Glutamatergic neuron (in vitro differentiated cells): ENCODE measurements around the gene GXYLT2. TPM values are rescaled to one million over a fixed set of nuclear protein-coding genes. Genes with fewer than 3 reads are reported as not detected.

Source experiments
- DNase-seq: peaks from one replicate; pipeline ENCODE4 v3.0.0; 2022
- H3K27ac Mint-ChIP-seq: one replicate; pipeline ENCODE4 v1.8.0; 2020; ENCODE audit warnings: mild to moderate bottlenecking, mixed read lengths, inconsistent platforms; ENCODE audit not compliant: unreplicated experiment
- H3K27me3 Mint-ChIP-seq: one replicate; pipeline ENCODE4 v1.8.0; 2020; ENCODE audit warnings: mild to moderate bottlenecking, moderate library complexity, mixed read lengths, inconsistent platforms; ENCODE audit not compliant: unreplicated experiment
- H3K36me3 Mint-ChIP-seq: one replicate; pipeline ENCODE4 v1.8.0; 2020; ENCODE audit warnings: mild to moderate bottlenecking, mixed read lengths, inconsistent platforms; ENCODE audit not compliant: unreplicated experiment
- H3K4me1 Mint-ChIP-seq: one replicate; pipeline ENCODE4 v1.8.0; 2020; ENCODE audit warnings: mild to moderate bottlenecking, low read depth, mixed read lengths, inconsistent platforms; ENCODE audit not compliant: unreplicated experiment
- H3K4me3 Mint-ChIP-seq: one replicate; pipeline ENCODE4 v1.8.0; 2020; ENCODE audit warnings: mild to moderate bottlenecking, mixed read lengths, inconsistent platforms; ENCODE audit not compliant: unreplicated experiment
- H3K9me3 Mint-ChIP-seq: one replicate; pipeline ENCODE4 v1.8.0; 2020; ENCODE audit warnings: mild to moderate bottlenecking, moderate library complexity, mixed read lengths, inconsistent platforms; ENCODE audit not compliant: unreplicated experiment
- total RNA-seq: library from RNA; stranded (reverse); fragmentation: NEBNext Ultra II Directional; extraction: Animal tissue kit (Norgen Biotek cat#: 25700); gene quantifications from one replicate; pipeline ENCODE4 v1.2.1, GENCODE V29; 2021; ENCODE audit not compliant: unreplicated experiment
- TF ChIP-seq, protein P1 (sequence below): fragments of 200-600 bp; sonication (generic); IDR thresholded peaks from one replicate; pipeline ENCODE4 v1.5.0; 2021; ENCODE audit not compliant: partially characterized antibody, unreplicated experiment

GXYLT2 gene
- total RNA-seq, 1 donor from 2014 or later: 10.9 TPM

DNA sequence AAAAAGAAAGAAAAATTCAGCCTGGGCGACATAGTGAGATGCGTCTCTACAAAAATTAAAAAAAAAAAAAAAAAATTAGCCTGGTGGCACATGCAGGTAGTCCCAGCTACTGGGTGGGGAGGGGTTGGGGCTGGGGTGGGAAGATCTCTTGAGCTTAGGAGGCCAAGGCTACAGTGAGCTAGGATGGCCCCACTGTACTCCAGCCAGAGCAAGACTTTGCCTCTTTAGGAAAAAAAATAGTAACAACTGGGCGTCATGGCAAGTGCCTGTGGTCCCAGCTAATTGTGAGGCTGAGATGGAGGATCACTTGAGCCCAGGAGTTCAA lies 84.8 kb downstream of the GXYLT2 start:
- no peaks in the 10 kb centered on the region for H3K36me3 Mint-ChIP-seq
- H3K9me3 Mint-ChIP-seq: no peaks in the 10 kb centered on the region
- no peak overlapping the region for H3K27ac Mint-ChIP-seq
- TF ChIP-seq, protein P1, sequence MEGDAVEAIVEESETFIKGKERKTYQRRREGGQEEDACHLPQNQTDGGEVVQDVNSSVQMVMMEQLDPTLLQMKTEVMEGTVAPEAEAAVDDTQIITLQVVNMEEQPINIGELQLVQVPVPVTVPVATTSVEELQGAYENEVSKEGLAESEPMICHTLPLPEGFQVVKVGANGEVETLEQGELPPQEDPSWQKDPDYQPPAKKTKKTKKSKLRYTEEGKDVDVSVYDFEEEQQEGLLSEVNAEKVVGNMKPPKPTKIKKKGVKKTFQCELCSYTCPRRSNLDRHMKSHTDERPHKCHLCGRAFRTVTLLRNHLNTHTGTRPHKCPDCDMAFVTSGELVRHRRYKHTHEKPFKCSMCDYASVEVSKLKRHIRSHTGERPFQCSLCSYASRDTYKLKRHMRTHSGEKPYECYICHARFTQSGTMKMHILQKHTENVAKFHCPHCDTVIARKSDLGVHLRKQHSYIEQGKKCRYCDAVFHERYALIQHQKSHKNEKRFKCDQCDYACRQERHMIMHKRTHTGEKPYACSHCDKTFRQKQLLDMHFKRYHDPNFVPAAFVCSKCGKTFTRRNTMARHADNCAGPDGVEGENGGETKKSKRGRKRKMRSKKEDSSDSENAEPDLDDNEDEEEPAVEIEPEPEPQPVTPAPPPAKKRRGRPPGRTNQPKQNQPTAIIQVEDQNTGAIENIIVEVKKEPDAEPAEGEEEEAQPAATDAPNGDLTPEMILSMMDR: no peak
- DNase-seq: no peak
- no peaks in the 10 kb centered on the region for H3K27me3 Mint-ChIP-seq
- H3K4me1 Mint-ChIP-seq: no peaks in the 10 kb centered on the region
- no peak overlapping the region for H3K4me3 Mint-ChIP-seq

DNA sequence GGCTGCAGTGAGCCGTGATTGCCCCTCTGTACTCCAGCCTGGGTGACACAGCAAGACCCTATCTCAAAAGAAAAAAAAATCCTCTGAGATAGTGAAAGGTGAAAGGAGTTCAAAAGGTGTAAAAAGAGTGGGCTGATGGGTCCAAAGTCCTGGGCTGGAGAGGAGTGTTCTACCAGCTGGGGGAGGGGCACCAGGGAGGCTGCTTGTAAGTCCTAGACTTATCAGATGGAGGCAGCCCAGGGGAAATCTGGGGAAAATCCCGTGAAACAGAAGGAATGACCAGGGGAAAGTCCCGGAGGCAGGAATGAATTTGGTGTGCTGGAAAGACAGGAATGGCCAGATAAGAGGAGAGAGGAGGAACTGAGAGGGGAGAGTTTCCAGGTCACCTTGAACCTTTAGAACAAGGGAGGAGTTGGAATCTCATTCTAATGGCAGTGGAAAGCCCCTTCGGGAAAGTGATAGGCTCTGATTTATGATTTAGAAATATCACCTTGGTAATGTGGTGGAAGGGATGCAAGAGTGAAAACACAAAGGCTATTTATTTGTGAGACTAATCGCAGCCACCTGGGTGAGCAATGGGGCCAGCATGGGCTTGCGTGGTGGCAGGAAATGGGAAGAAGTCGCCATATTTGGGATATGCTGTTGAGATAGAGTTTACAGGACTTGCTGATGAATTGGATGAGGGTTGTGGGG lies 85.3 kb downstream of the GXYLT2 start:
- TF ChIP-seq, protein P1: no peak
- no peaks in the 10 kb centered on the region for H3K36me3 Mint-ChIP-seq
- H3K9me3 Mint-ChIP-seq: no peaks in the 10 kb centered on the region
- no peak overlapping the region for H3K27ac Mint-ChIP-seq
- H3K4me3 Mint-ChIP-seq: no peak overlapping the region
- no peaks in the 10 kb centered on the region for H3K4me1 Mint-ChIP-seq
- H3K27me3 Mint-ChIP-seq: no peaks in the 10 kb centered on the region
- DNase-seq: no peak

DNA sequence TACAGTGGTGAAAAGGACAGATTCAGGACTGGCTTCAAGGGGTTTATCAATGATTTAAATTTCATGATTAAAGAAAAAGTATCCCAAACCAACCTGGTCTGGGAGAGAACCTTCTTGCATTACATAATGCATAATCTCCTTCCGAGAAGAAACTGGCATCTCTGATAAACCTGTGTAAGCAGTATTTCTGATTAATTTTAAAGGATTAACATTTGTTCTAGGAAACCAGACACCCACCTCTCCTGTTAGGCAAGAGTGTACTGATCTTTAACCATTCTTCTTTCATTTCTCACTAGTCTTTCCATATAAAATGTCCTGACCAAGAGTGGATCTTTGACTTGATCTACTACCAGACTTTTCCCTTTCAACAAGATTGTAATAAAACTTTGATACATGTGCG lies 85.9 kb downstream of the GXYLT2 start:
- no peaks in the 10 kb centered on the region for H3K27me3 Mint-ChIP-seq

DNA sequence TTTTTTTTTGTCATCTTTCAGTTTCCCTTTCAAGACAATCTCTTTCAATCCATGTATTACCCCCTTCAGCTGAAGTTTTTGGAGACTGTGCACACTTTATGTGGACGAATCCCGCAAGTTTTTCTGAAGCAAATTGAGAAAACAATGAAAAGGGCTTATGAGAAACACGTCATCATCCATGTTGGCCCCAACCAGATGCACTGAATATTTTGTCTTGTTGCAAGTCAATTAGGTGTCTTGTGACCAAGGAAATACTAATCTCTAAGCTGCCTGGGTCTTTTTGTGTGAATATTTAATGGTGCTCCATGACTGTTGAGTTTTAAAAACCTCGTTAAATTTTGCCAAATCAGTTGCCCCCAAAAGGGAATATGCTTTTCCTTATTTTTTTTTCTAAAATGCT lies 87.1 kb downstream of the GXYLT2 start:
- Mint-ChIP-seq H3K27me3 (no peaks in the 10 kb centered on the region), H3K4me3 (no peak overlapping the region), H3K27ac (no peak overlapping the region), H3K4me1 (no peaks in the 10 kb centered on the region), H3K9me3 (no peaks in the 10 kb centered on the region), H3K36me3 (no peaks in the 10 kb centered on the region)
- DNase-seq: no peak
- TF ChIP-seq, protein P1: no peak

More for the DNA sequence above, 85.9 kb downstream of the GXYLT2 start:
- Mint-ChIP-seq H3K4me1 (no peaks in the 10 kb centered on the region), H3K9me3 (no peaks in the 10 kb centered on the region), H3K27ac (no peak overlapping the region), H3K36me3 (no peaks in the 10 kb centered on the region), H3K4me3 (no peak overlapping the region)
- no peak for DNase-seq
- TF ChIP-seq, protein P1: no peak

DNA sequence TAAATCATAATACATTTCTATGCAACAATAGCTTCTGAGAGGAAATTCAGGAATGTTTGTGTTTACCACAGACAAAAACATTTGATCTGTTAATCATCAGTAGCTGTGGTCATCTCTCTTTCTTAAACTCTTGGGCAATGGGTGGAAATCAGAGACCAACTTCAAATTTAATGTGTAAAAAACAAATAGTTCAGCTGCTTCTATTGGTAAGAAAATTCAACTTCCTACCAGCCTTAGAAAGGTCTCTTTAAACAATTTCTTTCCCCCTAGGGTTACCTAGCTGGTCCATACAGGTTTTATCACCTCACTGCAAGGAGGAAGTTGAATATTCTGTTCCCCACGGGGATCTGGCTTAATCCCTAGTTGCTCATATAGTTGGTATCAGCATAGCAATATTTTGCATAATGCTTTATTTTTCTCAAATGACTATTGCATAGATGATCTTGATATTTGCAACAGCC lies 88.5 kb downstream of the GXYLT2 start:
- Mint-ChIP-seq H3K27ac (no peak overlapping the region), H3K27me3 (no peaks in the 10 kb centered on the region), H3K4me1 (no peaks in the 10 kb centered on the region), H3K36me3 (no peaks in the 10 kb centered on the region), H3K4me3 (no peak overlapping the region), H3K9me3 (no peaks in the 10 kb centered on the region)
- TF ChIP-seq, protein P1: no peak
- no peak for DNase-seq
